ENCODE results near the gene CAMK2B.
A peak's percentile ranks its signal among the peaks of the same experiment; 100 is the strongest.

The CAMK2B gene

DNA sequence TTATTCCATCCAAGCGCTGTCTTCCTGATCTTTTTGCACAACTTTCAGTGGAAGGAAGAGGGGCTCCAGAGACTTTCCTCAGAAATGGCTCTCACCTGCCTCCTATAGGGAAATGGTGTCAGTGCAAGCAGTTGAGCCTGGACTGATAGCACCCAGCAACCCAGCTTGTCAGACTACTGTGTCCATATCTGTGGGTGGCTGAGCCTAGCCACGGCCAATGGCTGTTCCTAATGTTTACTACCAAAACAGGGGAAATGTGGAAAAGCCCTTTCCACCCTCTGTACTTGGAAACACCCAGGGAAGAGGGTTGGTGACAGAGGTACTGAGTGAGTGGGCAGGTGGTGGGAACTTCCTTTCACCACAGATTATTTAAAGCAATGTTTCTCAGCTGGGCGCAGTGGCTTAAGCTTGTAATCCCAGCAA is 128.9 kb downstream of the CAMK2B start:
- peak; percentile 84 for FAIRE-seq
- no peak for DNase-seq (ENCODE audit: insufficient read length, low spot score)

DNA sequence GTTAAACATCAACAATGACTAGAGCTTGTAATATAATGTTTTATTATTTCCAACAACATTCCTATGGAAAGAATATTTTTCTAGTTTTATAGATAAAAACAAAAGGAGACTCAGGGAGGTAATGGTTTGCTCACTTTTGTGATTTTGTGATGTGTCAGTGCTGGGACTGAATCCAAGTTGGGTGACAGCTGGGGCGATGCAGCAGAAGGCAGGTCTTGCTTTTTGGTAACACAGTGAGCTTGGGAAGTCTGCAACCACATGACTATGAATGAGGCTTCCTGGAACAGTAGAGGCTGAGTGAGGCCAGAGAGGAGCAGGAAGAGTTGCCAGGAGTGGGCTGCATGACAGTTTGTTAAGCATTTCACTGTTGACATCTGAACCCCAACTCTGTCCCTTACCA is 129.5 kb downstream of the CAMK2B start:
- no peak for FAIRE-seq
- DNase-seq (ENCODE audit: insufficient read length, low spot score), result no peak

GRCh38 chr7:44194562-44195145 is 130.7 kb downstream of the CAMK2B start:
- FAIRE-seq, result no peak
- DNase-seq (ENCODE audit: insufficient read length, low spot score), result no peak

GRCh38 chr7:44194069-44194468 is 131.3 kb downstream of the CAMK2B start:
- DNase-seq (ENCODE audit: insufficient read length, low spot score) (no peak), FAIRE-seq (no peak)

- FAIRE-seq, result no peak
- no peak for DNase-seq (ENCODE audit: insufficient read length, low spot score)
Observed at GRCh38 chr7:44193011-44193802, 132.2 kb downstream of the CAMK2B start.

DNA sequence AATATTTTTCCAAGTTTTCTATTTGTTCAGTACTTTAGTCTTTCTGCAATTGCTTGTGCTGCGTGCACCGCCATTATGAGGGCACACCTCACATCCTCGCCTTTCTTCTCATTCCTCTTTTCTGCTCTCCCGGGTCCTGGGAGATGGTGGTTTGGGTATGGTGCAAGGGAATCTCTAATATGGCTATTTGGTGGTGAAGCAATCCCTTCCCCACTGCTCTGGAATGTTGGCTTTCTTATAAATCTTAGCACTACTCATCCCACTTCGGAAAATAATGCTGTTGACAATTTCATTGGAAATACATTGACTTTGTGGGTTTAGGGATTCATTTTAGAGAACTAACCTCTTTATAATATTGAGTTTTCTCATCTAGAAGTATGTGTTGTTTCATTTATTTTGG is 134.2 kb downstream of the CAMK2B start:
- FAIRE-seq, result no peak
- no peak for DNase-seq (ENCODE audit: insufficient read length, low spot score)

DNA sequence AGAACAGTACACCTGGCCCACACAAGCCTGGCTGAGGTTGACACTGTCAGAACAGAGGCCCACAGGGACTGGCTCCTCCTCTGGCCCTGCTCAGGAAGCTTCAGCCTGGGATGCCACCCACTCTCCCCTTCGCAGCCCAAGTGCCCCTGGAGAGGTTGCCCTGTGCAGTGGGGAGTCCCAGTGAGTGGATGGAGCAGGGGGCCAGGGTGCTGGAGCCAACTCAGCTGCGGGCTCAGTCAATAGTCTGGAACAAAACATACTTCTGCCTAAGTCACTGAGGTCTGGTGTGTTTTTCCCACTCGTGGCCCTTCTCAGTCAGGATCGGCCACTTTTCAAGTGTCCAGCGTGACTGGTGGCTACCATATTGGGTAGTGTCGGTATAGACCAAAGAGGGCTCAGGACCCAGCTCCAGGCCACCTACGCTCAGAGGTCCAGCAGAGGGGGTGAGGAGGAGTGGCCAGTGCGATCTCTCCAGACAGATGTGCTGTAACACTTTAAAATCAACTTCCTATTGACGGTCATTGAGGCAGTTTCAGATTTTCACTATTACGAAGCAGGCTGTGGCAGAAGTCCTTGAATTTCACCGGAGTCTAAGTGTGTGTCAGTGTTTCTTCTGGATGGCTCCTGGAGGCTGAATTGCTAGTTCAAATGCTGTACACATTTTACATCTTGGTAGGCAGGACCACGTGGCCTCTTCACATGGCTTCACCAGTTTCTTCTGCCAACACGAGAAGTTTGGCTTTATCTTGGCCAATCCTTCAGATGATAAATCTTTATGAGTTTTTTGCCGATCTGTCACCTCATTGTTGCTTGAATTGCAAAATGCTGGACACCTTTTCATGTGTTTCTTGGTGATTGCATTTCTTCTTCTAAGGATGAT is 135.2 kb downstream of the CAMK2B start:
- no peak for DNase-seq (ENCODE audit: insufficient read length, low spot score)
- no peak for FAIRE-seq

DNA sequence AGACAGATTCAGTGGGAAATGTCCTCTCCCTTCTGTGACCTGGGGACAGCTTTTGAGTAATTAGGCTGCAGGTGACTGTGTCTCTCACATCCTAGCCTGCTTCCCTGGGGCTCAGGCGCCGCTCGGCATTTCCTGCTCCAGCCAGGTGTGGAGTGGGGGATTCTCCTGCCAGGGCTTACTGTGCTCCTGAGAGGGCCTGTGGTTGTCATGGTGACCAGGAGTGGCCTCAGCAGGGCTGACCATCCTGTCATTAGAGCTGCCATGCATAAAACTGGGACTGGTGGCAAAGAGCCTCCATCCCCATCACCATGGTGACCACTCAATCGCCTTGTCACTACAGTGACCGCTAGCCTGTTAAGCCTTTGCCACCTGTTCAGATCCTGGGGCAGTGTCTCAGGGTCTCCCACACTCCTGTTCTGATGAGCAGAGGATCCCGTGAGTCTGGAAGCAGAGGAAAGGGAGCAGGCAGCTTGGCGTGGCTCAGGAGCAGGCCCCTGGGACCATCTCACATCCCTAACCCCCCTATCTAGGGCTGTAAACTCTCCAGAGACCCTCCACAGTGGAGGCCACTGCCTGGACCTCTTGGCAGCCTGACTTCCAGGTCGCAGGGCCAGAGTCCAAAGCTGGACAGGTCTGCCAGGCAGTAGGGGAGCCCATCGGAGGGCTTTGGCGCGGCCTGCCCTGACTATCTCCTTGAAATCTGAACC is 136.0 kb downstream of the CAMK2B start, which contains the start of gene GCK:
GCK (minus strand) TSS at position 154 of the 707 bp plus-strand sequence. CDS start 486 bp downstream, outside the sequence.
- DNase-seq (ENCODE audit: insufficient read length, low spot score) (no peak), FAIRE-seq (no peak)

DNA sequence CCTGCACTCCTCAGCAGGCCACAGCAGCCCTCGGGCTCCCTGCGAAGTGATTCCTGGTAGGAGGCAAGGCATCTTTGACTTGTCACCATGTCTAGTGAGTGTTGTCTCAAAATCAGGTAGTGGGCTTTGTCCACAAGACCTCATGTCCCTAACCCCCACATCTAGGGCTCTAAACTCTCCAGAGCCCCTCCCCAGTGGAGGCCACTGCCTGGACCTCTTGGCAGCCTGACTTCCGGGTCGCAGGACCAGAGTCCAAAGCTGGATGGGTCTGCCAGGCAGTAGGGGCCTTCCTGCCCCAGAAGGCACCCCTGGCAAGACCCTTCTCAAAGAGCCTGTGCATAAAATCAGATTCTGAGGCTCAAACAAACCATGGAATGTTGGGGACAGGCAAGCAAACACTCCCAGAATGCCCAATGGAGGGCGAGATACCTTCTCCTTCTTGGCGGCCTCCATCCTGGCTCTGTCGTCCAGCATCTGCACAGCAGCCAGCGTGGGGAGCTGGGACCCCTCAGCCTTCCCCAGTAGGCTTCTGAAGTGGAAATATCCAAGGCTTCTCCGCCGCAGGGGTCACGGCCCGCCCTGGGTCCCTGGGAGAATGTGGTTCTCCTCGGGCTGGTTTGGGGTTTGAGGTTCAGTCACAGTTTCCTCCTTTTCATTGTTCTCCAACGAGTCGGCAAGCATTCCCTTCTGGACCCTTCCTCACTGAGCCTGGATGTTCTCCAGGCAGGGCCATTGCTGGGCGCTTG is 136.7 kb downstream of the CAMK2B start:
- FAIRE-seq (no peak), DNase-seq (ENCODE audit: insufficient read length, low spot score) (no peak)

GRCh38 chr7:44187636-44188416 is 137.6 kb downstream of the CAMK2B start:
- DNase-seq (ENCODE audit: insufficient read length, low spot score), result no peak
- FAIRE-seq, result no peak

- DNase-seq (ENCODE audit: insufficient read length, low spot score) (no peak), FAIRE-seq (no peak)
Observed at GRCh38 chr7:44186736-44187135, 138.7 kb downstream of the CAMK2B start.

GRCh38 chr7:44185729-44186128 is 139.7 kb downstream of the CAMK2B start:
- no peak for DNase-seq (ENCODE audit: insufficient read length, low spot score)
- no peak for FAIRE-seq

DNA sequence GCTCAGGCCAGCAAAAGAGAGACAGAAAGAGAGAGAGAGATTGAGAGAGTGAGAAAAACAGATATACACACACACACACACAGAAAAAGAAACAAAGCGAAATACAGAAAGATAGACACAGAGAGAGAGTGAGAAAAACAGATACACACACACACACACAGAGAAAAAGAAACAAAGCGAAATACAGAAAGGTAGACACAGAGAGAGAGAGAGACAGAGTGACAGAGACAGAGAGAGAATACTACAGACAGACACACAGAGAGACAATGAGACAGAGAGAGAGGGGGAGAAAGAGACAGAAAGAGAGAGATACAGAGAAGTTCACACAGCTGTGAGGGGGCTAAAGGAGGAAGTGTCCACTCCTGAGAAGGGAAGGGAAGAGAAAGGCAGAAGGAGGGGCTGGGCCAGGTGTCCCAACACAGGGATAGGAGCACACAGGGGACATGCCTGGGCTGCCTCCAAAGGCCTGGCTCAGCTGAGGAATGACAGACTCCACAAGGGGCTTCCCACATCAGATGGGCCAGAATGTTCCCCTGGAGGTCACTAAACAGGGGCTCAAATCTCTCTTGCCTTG is 140.4 kb downstream of the CAMK2B start:
- DNase-seq (ENCODE audit: insufficient read length, low spot score) (no peak), FAIRE-seq (no peak)

DNA sequence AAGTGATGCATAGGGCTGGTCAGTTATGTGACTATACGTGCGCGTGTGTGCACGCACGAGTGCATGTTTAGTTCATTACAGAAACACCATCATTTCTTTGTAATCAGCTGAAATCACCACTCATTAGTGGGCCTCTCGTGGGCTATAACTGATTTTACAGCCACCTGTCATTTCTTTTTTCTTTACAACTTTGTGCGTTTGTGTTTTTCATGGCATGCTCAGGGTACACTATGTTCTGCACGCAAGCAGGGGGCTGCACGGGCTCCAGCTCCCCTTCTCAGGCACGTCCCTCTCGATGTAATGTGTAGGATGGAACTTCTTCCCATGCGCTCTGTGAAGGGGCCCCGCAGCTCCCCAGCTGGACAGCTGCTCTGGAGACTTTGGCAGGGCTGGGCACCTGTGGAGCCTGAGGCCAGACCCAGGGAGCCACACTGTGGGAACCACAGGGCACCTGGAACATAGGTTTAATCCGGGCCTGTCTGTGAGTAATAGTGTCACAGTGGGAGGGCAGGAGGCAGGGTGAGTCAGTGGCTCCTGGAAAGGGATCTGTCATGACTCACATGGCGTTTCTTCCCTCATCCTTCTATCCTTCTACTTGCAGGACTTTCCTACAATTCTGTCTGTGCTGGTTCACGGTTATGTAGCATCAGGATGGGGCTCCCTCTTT is 141.1 kb downstream of the CAMK2B start:
- no peak for FAIRE-seq
- DNase-seq (ENCODE audit: insufficient read length, low spot score), result no peak

DNA sequence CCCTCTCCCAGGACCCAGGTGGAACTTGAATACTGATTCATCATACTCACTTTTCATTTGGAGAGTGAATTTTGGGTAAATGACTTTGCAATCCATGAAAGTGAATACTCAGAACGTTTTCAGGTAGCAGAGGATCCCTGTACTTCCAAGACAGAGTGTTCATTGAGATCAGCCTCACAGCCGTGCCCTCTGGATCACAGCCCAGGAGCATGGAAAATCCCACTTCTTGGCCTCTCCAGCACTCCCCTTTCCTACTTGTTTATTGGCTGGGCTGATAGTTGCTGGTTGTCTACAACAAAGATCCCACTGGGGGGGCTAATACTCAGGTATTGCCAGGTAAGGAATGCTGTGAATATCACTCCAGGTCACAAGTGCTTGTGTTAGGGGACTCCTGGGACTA is 142.0 kb downstream of the CAMK2B start:
- no peak for FAIRE-seq
- no peak for DNase-seq (ENCODE audit: insufficient read length, low spot score)

DNA sequence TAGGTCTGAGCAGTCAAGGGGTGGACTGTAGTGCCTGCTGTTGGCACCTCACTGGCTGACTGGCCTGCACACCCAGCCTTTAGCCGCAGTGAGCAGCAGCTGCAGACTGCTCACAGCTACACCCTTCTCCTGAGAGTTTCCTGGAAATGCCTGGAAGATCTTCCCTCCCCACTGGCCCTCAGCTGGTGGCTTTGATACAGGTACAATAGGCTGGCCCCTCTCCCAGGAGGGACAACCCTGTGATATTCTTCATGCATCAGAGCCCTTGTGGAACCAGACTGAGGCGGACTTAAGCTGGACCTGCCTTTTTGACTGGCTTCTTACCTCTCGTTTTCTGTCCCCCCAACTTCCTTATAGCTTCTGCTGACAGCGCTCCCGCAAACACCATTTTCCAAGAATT is 142.6 kb downstream of the CAMK2B start:
- FAIRE-seq, result no peak

DNA sequence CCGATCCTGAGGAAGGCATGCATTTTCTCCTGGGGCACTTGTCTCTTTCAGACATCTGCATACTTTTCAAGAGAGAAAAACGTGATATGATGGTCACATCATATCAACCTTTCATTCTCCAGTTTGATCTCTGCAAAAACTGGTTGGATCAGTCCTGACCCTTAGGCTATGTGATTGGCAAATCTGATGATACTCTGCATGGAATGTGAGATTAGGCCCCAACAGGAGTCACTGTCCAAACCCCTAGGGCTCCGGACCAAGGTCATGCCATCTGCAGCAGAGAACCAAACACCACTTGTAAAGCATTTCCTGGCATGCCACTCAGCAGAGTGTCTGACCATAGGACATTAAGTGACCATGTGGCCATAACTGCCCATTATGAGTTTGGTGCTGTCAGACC is 144.8 kb downstream of the CAMK2B start:
- FAIRE-seq, result no peak
- no peak for DNase-seq (ENCODE audit: insufficient read length, low spot score)

More for the DNA sequence above, 142.6 kb downstream of the CAMK2B start:
- no peak for DNase-seq (ENCODE audit: insufficient read length, low spot score)

DNA sequence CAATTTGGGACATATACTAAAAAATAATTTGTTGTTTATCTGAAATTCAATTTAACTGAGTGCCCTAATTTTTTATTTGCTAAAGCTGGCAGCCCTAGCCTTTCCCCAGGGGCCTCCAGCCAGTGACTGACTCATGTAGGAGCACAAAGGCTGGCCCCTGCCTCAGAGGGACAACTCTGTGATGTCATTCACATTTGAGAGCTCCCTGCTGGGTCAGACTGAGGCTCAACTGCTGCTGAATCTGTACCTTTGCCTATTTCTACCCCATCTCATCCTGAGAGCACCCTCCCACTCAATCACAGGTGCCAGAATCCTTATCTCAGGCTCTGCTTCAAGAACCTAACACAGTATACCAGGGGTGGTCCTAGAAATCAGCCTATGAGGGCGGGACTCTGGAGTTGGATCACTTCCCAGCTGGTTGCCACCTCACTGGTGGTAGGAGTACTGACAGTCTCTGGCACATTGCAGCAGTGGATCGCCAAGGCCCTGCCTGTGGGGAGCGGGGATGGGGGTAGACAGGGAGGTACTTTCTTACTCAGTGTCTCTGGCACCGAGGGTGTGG is 147.7 kb downstream of the CAMK2B start:
- FAIRE-seq (no peak), DNase-seq (ENCODE audit: insufficient read length, low spot score) (no peak)

Measured in GM19239 (cell line).